ENCODE data around the gene FSHB.

FSHB gene

DNA sequence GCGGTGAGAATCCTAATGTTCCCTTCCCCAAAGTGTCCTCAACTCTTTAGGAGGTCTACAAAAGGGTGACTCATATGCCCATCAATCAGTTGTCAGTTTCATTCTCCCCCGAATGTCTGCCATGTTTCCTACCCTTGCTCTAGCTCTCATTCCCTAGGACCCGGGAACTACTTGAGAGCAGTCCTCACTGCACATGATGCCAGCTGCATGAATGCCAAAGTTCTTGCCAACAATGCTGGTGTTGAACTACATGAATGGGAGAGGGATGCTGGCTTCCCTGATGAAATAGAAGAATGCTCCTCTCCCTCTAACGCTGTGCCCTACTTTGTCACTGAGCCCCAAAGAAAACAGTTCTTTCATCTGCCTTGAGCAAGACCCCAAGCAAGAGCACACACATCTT lies 12.5 kb upstream of the FSHB start:
- TF ChIP-seq EP300 (IDR thresholded peaks at IDR 0.05; ENCODE audit: borderline replicate concordance) (no peak), FOXM1 (IDR thresholded peaks at IDR 0.05; ENCODE audit: borderline replicate concordance, low read depth) (no peak), TEAD4 (IDR thresholded peaks at IDR 0.05) (no peak), TCF12 (IDR thresholded peaks at IDR 0.05; ENCODE audit: low read depth) (no peak), CREB1 (IDR thresholded peaks at IDR 0.05; ENCODE audit: low read depth) (no peak), TAF1 (IDR thresholded peaks at IDR 0.05; ENCODE audit: low read depth) (no peak)
- TF ChIP-seq, protein P1, sequence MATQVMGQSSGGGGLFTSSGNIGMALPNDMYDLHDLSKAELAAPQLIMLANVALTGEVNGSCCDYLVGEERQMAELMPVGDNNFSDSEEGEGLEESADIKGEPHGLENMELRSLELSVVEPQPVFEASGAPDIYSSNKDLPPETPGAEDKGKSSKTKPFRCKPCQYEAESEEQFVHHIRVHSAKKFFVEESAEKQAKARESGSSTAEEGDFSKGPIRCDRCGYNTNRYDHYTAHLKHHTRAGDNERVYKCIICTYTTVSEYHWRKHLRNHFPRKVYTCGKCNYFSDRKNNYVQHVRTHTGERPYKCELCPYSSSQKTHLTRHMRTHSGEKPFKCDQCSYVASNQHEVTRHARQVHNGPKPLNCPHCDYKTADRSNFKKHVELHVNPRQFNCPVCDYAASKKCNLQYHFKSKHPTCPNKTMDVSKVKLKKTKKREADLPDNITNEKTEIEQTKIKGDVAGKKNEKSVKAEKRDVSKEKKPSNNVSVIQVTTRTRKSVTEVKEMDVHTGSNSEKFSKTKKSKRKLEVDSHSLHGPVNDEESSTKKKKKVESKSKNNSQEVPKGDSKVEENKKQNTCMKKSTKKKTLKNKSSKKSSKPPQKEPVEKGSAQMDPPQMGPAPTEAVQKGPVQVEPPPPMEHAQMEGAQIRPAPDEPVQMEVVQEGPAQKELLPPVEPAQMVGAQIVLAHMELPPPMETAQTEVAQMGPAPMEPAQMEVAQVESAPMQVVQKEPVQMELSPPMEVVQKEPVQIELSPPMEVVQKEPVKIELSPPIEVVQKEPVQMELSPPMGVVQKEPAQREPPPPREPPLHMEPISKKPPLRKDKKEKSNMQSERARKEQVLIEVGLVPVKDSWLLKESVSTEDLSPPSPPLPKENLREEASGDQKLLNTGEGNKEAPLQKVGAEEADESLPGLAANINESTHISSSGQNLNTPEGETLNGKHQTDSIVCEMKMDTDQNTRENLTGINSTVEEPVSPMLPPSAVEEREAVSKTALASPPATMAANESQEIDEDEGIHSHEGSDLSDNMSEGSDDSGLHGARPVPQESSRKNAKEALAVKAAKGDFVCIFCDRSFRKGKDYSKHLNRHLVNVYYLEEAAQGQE (IDR thresholded peaks at IDR 0.05; ENCODE audit: low read depth): no peak
- TF ChIP-seq, protein P2, sequence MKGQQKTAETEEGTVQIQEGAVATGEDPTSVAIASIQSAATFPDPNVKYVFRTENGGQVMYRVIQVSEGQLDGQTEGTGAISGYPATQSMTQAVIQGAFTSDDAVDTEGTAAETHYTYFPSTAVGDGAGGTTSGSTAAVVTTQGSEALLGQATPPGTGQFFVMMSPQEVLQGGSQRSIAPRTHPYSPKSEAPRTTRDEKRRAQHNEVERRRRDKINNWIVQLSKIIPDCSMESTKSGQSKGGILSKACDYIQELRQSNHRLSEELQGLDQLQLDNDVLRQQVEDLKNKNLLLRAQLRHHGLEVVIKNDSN (IDR thresholded peaks at IDR 0.05): no peak

DNA sequence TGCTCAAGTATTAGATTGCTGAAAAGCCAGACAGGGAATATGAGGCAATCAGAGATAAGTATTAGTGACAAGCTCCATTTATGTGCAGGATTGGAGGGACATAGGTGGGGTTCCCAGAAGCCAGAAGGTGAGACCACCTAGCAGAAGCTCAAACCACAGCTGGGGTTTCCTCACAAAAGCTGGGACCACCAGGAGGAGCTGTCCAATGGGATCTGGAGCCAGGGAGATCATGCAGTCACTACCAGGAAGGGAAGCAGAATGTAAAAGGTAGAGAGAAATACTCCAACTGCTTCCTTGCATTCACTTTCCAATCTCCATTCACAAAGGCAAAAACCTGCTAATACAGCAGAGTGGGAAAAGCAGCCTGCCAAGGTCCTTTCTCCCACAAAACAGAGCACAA lies 5.2 kb upstream of the FSHB start:
- TF ChIP-seq, protein P1 (IDR thresholded peaks at IDR 0.05; ENCODE audit: low read depth): no peak
- no peak for TF ChIP-seq TCF12 (IDR thresholded peaks at IDR 0.05; ENCODE audit: low read depth)
- no peak for TF ChIP-seq CREB1 (IDR thresholded peaks at IDR 0.05; ENCODE audit: low read depth)
- TF ChIP-seq EP300 (IDR thresholded peaks at IDR 0.05; ENCODE audit: borderline replicate concordance): no peak
- TF ChIP-seq RAD21 (IDR thresholded peaks at IDR 0.05; ENCODE audit: low read depth): no peak
- no peak for TF ChIP-seq YY1 (IDR thresholded peaks at IDR 0.05; ENCODE audit: low read depth)
- no peak for TF ChIP-seq EGR1 (IDR thresholded peaks at IDR 0.05)
- no peak for TF ChIP-seq FOXM1 (IDR thresholded peaks at IDR 0.05; ENCODE audit: borderline replicate concordance, low read depth)
- no peak for TF ChIP-seq ZBTB7A (IDR thresholded peaks at IDR 0.05; ENCODE audit: low read depth)
- TF ChIP-seq, protein P2 (IDR thresholded peaks at IDR 0.05): no peak
- no peak for TF ChIP-seq NFIC (IDR thresholded peaks at IDR 0.05)
- TF ChIP-seq TAF1 (IDR thresholded peaks at IDR 0.05; ENCODE audit: low read depth): no peak
- TF ChIP-seq, protein P3, sequence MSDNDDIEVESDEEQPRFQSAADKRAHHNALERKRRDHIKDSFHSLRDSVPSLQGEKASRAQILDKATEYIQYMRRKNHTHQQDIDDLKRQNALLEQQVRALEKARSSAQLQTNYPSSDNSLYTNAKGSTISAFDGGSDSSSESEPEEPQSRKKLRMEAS (IDR thresholded peaks at IDR 0.05): no peak
- TF ChIP-seq TEAD4 (IDR thresholded peaks at IDR 0.05): no peak

DNA sequence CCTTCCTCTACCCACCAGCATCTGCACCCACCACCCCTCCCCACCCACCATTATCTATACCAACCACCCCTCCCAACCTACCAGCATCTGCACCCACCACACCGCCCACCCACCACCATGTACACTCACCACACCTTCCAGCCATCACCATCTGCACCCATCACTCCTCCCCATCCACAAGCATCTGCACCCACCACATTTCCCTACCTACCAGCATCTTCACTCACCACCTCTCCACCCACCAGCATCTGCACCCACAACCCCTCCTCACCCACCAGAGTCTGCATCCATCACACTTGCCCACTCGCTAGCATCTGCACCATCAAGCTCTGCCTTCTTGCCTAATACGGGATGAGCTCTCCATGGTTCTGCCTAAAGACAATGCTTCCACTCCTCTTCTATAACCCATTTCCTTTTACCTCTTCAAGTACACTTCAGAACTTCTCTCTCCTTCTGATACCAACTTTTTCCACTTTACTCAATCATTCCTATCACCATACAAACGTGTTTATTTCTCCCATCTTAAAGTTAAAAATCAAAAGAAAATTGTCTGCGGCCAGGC lies 2.4 kb upstream of the FSHB start:
- TF ChIP-seq, protein P2 (IDR thresholded peaks at IDR 0.05): no peak
- TF ChIP-seq, protein P1 (IDR thresholded peaks at IDR 0.05; ENCODE audit: low read depth): peak; percentile 71

DNA sequence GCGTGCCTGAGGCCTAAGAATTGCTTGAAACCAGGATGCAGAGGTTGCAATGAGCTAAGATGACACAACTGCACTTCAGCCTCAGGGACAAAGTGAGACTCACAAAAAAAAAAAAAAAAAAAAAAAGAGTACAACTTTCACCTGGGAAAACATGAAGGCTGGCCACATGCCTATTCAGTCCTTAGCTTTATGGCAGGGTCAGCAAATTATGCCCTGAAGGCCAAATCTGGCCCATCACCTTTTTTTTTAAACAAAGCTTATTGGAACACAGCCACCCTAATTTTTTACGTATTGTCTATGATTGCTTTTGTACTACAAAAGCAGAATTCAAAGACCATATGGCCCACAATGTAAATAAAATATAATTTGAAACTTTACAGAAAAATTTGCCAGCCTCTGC lies 8.2 kb downstream of the FSHB start:
- TF ChIP-seq, protein P2 (IDR thresholded peaks at IDR 0.05): no peak
- TF ChIP-seq NFIC (IDR thresholded peaks at IDR 0.05): no peak
- TF ChIP-seq, protein P3 (IDR thresholded peaks at IDR 0.05): no peak
- no peak for TF ChIP-seq ZBTB7A (IDR thresholded peaks at IDR 0.05; ENCODE audit: low read depth)
- TF ChIP-seq, protein P1 (IDR thresholded peaks at IDR 0.05; ENCODE audit: low read depth): no peak
